OCI-LY7 (cell line): Measurements from ENCODE around the gene USP21. TPM values are rescaled to one million over a fixed set of nuclear protein-coding genes. Genes with fewer than 3 reads are reported as not detected.

ENCODE experiments used
- BruUV-seq: library from RNA; stranded (reverse); fragments of 400-500 nt; replicated peaks from 2 replicates; lab custom pipeline; 2021; lab: Mats Ljungman, UMichigan
- CTCF ChIA-PET: fragments of 300-600 bp; sonication (Branson Sonifier 250); formaldehyde crosslinking; loops from one replicate; lab custom pipeline; 2022; ENCODE audit warnings: antibody characterized with exemption; ENCODE audit not compliant: unreplicated experiment; lab: Charles Lee
- POLR2A ChIA-PET: fragments of 300-600 bp; sonication (Branson Sonifier 250); formaldehyde crosslinking; loops from one replicate; lab custom pipeline; 2022; ENCODE audit warnings: antibody characterized with exemption; lab: Charles Lee
- DNase-seq: peaks from one replicate; pipeline ENCODE4 v3.0.0-alpha.2; 2015; ENCODE audit warnings: low spot score
- H2AFZ ChIP-seq: fragments of 200-600 bp; sonication (generic), shearing (Covaris generic); 2 replicates; pipeline ENCODE4 v1.6.1; 2014; ENCODE audit warnings: mild to moderate bottlenecking, antibody characterized with exemption, low read length, moderate library complexity
- H3K27ac ChIP-seq: fragments of 200-600 bp; sonication (generic); 2 replicates; pipeline ENCODE4 v1.5.1; 2014; ENCODE audit warnings: mixed run types, low read depth, mild to moderate bottlenecking, moderate library complexity, low read length, inconsistent platforms; ENCODE audit not compliant: poor library complexity, severe bottlenecking
- H3K36me3 ChIP-seq: fragments of 200-600 bp; sonication (generic); 2 replicates; pipeline ENCODE4 v1.6.1; 2014; ENCODE audit warnings: mild to moderate bottlenecking, antibody characterized with exemption, low read length, moderate library complexity, mixed read lengths; ENCODE audit not compliant: insufficient read depth
- H3K4me1 ChIP-seq: fragments of 200-600 bp; sonication (generic); 2 replicates; pipeline ENCODE4 v1.5.1; 2014; ENCODE audit warnings: mild to moderate bottlenecking, low read length; ENCODE audit not compliant: insufficient read depth, poor library complexity, severe bottlenecking
- H3K4me2 ChIP-seq: fragments of 200-600 bp; sonication (generic); 2 replicates; pipeline ENCODE4 v1.6.1; 2014; ENCODE audit warnings: mild to moderate bottlenecking, low read length
- H3K4me3 ChIP-seq: fragments of 200-600 bp; sonication (generic); 2 replicates; pipeline ENCODE4 v1.5.1; 2014; ENCODE audit warnings: mild to moderate bottlenecking, low read depth, low read length; ENCODE audit not compliant: poor library complexity, severe bottlenecking
- H3K79me2 ChIP-seq: fragments of 200-600 bp; sonication (generic); 2 replicates; pipeline ENCODE4 v1.6.1; 2016; ENCODE audit warnings: low read depth, mild to moderate bottlenecking, low read length, moderate library complexity, mixed read lengths; ENCODE audit not compliant: insufficient read depth
- H3K9me2 ChIP-seq: fragments of 200-600 bp; sonication (generic); 2 replicates; pipeline ENCODE4 v1.6.1; 2016; ENCODE audit warnings: mild to moderate bottlenecking, low read length, mixed read lengths; ENCODE audit not compliant: insufficient read depth
- H3K9me3 ChIP-seq: fragments of 200-600 bp; sonication (generic); 2 replicates; pipeline ENCODE4 v1.6.1; 2014; ENCODE audit warnings: mild to moderate bottlenecking, mixed run types, low read length, mixed read lengths
- H4K20me1 ChIP-seq: fragments of 200-600 bp; sonication (generic); 2 replicates; pipeline ENCODE4 v1.6.1; 2014; ENCODE audit warnings: mild to moderate bottlenecking, antibody characterized with exemption, low read length, moderate library complexity, mixed read lengths; ENCODE audit not compliant: insufficient read depth
- EZH2phosphoT487 ChIP-seq: fragments of 200-600 bp; sonication (generic); IDR thresholded peaks from 2 replicates; pipeline ENCODE4 v1.6.1; 2018; ENCODE audit warnings: low read depth, borderline replicate concordance, mild to moderate bottlenecking, mixed run types, antibody characterized with exemption, low read length, moderate library complexity, mixed read lengths
- intact Hi-C: fragments of 100-400 bp; cut with micrococcal nuclease; formaldehyde crosslinking; loops from one replicate; pipeline ENCODE4 v1.10.0; 2022; ENCODE audit not compliant: unreplicated experiment
- total RNA-seq, 2 experiments: library from RNA; depleted of rRNA in 1 of 2; stranded (reverse); fragments of >200 nt in 1 of 2; shearing (Covaris generic) in 1 of 2; gene quantifications; 2 replicates each; pipeline ENCODE4 v1.2.3, GENCODE V29; 2014 to 2022
- TF ChIP-seq, protein P1 (sequence below): fragments of 200-600 bp; sonication (generic); conservative IDR thresholded peaks from 2 replicates; pipeline ENCODE4 v1.5.1; 2014; ENCODE audit warnings: mild to moderate bottlenecking, antibody characterized with exemption, low read length, moderate library complexity, mixed read lengths

USP21 gene
- total RNA-seq, 2 experiments from 2014 or later: 18.4 to 29.5 TPM

DNA sequence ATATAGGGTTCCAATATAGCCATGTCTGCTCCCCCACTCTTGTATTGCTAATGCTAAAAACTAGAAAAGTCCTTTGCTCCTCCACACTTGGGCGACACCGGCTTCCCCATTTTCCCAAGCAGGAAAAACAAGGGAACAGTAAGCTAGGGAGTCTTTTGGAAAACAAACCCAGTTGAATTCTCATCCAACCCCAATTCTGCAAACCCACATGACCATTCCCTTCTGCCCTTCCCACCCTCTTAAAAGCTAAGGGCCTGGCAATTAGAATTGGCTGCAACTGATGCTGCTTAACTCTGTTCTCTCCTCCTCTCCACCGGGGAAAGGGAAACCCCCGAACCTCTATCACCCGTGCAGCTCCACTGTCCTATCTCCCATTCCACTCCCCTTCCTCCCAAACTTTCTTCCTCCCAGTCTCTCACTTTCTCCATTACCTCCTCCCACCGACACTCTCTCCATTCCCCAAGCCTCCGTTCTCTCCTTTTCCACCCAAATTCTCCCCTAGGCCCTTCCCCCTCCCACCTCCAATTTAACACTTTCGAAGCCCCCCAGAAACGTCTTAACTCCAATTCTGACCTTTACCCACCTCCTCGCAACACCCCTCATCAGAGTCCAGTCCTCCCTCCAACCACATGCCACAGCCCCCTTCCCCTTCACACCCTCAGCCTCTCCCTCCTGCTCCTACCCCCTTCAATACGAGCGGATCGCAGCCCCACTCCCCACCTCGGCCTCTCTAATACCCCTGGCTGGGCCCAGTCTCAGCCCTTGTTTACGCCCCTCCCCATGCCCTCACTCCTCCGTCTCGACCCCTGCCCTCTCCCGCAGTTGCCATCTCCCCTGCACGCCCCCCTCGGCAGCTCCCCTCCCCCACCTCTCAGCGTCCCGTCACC, 27.5 kb upstream of the USP21 start:
- H3K4me3 ChIP-seq: peak overlapping the region; percentile 86
- peak overlapping the region; percentile 85 for H3K4me2 ChIP-seq
- peaks cover 28% of the 10 kb centered on the region; the same call in 1 of the 2 replicates for H3K79me2 ChIP-seq
- no peaks in the 10 kb centered on the region for H3K9me3 ChIP-seq
- DNase-seq: no peak
- H3K4me1 ChIP-seq: peaks cover 29% of the 10 kb centered on the region
- CTCF ChIA-PET: interaction anchor here (1.0 to 1.4 kb wide), 2 partner anchors 15 to 45 kb away, joined by 3 to 4 read pairs; partner anchors contain the start of gene B4GALT3
- intact Hi-C loops: no loop called here
- peak overlapping the region; percentile 70 for H3K27ac ChIP-seq
- TF ChIP-seq, protein P1, sequence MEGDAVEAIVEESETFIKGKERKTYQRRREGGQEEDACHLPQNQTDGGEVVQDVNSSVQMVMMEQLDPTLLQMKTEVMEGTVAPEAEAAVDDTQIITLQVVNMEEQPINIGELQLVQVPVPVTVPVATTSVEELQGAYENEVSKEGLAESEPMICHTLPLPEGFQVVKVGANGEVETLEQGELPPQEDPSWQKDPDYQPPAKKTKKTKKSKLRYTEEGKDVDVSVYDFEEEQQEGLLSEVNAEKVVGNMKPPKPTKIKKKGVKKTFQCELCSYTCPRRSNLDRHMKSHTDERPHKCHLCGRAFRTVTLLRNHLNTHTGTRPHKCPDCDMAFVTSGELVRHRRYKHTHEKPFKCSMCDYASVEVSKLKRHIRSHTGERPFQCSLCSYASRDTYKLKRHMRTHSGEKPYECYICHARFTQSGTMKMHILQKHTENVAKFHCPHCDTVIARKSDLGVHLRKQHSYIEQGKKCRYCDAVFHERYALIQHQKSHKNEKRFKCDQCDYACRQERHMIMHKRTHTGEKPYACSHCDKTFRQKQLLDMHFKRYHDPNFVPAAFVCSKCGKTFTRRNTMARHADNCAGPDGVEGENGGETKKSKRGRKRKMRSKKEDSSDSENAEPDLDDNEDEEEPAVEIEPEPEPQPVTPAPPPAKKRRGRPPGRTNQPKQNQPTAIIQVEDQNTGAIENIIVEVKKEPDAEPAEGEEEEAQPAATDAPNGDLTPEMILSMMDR: no peak
- no peak for TF ChIP-seq EZH2phosphoT487
- H4K20me1 ChIP-seq: no peaks in the 10 kb centered on the region
- POLR2A ChIA-PET: interaction anchor here (0.9 to 2.0 kb wide), 5 partner anchors 10 to 71 kb away, joined by 3 to 10 read pairs (median 3); partner anchors contain the start of genes NDUFS2, NIT1 and PFDN2
- peaks cover 40% of the 10 kb centered on the region for H3K36me3 ChIP-seq
- no TSS peak for BruUV-seq
- peak overlapping the region; percentile 93 for H2AFZ ChIP-seq
- H3K9me2 ChIP-seq: no peaks in the 10 kb centered on the region

- H3K9me2 ChIP-seq: no peaks in the 10 kb centered on the region
- no peaks in the 10 kb centered on the region for H4K20me1 ChIP-seq
- no peaks in the 10 kb centered on the region for H3K9me3 ChIP-seq
- H3K36me3 ChIP-seq: peaks cover 31% of the 10 kb centered on the region
- DNase-seq: peak; percentile 95
- peak within 1 kb of the TSS; percentile 85 for H3K4me2 ChIP-seq
- H3K4me3 ChIP-seq: peak within 1 kb of the TSS; percentile 86
- H2AFZ ChIP-seq: peak within 1 kb of the TSS; percentile 93
- TF ChIP-seq EZH2phosphoT487: no peak
- TF ChIP-seq, protein P1: peak; percentile 59; the same call in 1 of the 2 replicates
- H3K27ac ChIP-seq: peak within 1 kb of the TSS; percentile 70
- CTCF ChIA-PET: interaction anchor here (0.6 to 1.4 kb wide), 5 partner anchors 15 to 1000 kb away, joined by 3 to 4 read pairs (median 3); partner anchors contain the start of genes B4GALT3 and PPOX
- no TSS peak for BruUV-seq
- POLR2A ChIA-PET: interaction anchor here (0.5 to 2.0 kb wide), 7 partner anchors 11 to 141 kb away, joined by 3 to 10 read pairs (median 3); partner anchors contain the start of genes NIT1 and PFDN2
- peaks cover 30% of the 10 kb centered on the region for H3K4me1 ChIP-seq
- intact Hi-C loops: no loop called here
- peaks cover 28% of the 10 kb centered on the region; the same call in 1 of the 2 replicates for H3K79me2 ChIP-seq
These were observed 26.7 kb upstream of the USP21 start, which contains the start of gene DEDD for GRCh38 chr1:161132410-161133219. Gene DEDD (minus strand): TSS chr1:161132667. CDS start chr1:161124462, 8,205 bp downstream.
